GM20431 (cell line): ENCODE results near the gene LIN28B.
"Not testable (repeated sequence)": the region's sequence is repeated elsewhere in the genome, so short reads cannot be mapped to it uniquely, and the experiment has no call there.

Experiments
- in situ Hi-C: fragments of 300-500 bp; cut with MseI, MboI; formaldehyde crosslinking; loops from one replicate; pipeline ENCODE4 v1.15.0; 2020; ENCODE audit warnings: low sequenced_read_pairs; ENCODE audit not compliant: unreplicated experiment

The LIN28B gene

GRCh38 chr6:105057160-105057559, 100.3 kb downstream of the LIN28B start:
- in situ Hi-C loops = loop anchor here (25.0 kb wide), 1 partner anchor 270 kb away; no protein-coding TSS in a partner anchor

DNA sequence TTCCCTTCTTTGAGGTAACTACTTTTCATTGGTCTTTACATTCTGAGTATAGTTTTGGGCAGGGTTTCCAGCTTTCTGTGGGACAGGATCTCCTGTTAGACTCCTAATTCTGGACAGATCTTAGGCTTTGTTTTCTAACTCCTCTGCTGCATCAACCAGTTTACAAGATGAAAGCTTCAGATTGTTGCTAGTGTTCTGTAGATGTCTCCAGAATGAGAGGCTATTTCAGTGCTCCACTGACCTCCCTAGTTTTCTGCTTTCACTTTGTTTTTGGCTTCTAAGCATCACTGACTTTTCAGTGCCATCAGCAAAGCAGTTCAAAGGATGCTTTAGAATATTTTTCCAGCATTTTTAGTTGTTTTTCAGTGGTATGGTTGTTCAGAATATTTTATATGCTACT, 101.4 kb downstream of the LIN28B start:
- in situ Hi-C loops = loop anchor here (25.0 kb wide), 1 partner anchor 271 kb away; no protein-coding TSS in a partner anchor

DNA sequence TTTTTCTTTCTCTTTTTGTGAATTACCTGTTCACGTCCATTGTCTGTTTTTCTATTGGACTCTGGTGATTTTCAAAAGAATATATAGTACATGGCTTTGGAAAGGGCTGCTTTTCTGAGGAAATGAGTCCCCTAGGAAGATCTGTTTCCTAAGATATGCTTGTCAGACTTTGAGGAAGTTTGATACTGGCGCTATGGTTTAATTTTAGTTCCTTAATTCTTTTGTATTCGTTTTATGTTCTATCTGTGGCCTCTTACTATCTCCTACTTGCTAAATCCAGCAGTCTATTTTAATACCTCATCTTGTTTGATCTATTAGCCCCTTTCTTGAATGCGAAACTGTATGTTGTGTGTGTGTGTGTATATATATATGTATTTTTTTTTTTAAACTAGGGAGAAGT, 101.9 kb downstream of the LIN28B start:
- in situ Hi-C loops = loop anchor here (25.0 kb wide), 1 partner anchor 272 kb away; no protein-coding TSS in a partner anchor

DNA sequence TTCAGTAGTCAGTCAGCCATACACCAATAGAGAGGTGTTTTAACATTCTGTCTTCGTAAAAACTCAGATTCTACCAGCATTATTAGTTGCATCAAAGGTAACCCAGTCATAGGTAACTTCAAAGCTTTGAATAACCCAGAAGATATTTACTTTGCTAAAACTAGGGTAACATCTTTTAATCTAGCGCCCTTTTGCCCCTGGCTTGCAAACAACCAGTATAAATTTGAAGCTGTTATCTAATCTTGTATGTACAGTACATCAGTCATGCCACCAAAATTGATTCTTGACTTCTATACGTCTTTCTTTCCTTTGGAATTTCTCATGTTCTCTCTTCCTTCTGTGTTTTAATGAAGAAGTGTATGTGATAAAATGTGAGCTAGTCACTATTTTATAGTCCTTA, 109.3 kb downstream of the LIN28B start:
- in situ Hi-C loops = loop anchor here (25.0 kb wide), 1 partner anchor 279 kb away; no protein-coding TSS in a partner anchor

GRCh38 chr6:105066836-105067235, 109.9 kb downstream of the LIN28B start:
- in situ Hi-C loops = loop anchor here (25.0 kb wide), 1 partner anchor 280 kb away; no protein-coding TSS in a partner anchor

DNA sequence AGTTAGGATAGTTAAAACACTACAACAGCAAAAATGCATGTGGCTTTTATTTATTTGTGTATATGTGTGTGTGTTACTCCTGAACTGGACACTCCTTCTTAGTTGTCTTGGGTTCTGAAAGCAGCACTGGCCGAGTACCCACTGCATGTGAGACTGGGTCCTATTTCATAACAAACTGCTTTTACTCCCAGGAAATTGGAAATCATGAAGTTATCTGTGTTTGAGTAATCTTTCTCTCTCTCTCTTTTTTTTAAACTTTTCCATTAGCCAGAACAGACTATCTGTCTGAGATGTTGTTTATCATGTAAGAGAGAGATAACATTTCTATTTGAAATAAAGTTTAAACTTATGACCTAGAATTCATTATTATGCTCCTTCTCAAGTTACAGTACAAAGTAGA, 110.4 kb downstream of the LIN28B start:
- in situ Hi-C loops = loop anchor here (25.0 kb wide), 1 partner anchor 280 kb away; no protein-coding TSS in a partner anchor

- in situ Hi-C loops = loop anchor here (25.0 kb wide), 1 partner anchor 281 kb away; no protein-coding TSS in a partner anchor
These were observed 111.5 kb downstream of the LIN28B start for GRCh38 chr6:105068407-105068806.

- in situ Hi-C loops = loop anchor here (25.0 kb wide), 1 partner anchor 283 kb away; no protein-coding TSS in a partner anchor
These were observed 113.0 kb downstream of the LIN28B start for GRCh38 chr6:105069821-105070445.

- in situ Hi-C loops = loop anchor here (25.0 kb wide), 1 partner anchor 285 kb away; no protein-coding TSS in a partner anchor
These were observed 115.9 kb downstream of the LIN28B start for GRCh38 chr6:105072798-105073199.

DNA sequence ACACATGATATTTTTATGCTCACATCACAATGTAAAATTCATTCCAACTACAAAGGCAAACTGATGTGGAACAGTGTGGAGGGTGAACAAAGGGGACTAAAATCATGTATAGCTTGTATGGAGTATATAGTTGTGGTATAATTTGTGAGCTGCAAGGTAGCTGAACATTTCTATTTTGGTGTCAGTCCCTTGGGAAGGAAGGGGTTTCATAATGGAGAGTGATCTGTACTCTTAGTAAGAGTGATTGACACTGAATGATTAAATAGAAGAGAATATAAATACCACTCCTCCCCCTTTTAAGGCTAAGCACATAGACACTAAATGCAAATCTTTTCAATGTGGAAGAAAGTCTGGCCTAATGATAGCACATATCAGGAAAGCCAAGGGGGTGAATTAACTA, 118.3 kb downstream of the LIN28B start:
- in situ Hi-C loops = no loop called here

- in situ Hi-C loops = not testable (repeated sequence)
These were observed 119.5 kb downstream of the LIN28B start for GRCh38 chr6:105076418-105076817.

- in situ Hi-C loops = no loop called here
These were observed 120.9 kb downstream of the LIN28B start for GRCh38 chr6:105077596-105078385.

DNA sequence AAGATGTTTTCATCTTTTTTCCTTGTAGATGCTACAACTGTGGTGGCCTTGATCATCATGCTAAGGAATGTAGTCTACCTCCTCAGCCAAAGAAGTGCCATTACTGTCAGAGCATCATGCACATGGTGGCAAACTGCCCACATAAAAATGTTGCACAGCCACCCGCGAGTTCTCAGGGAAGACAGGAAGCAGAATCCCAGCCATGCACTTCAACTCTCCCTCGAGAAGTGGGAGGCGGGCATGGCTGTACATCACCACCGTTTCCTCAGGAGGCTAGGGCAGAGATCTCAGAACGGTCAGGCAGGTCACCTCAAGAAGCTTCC, 121.4 kb downstream of the LIN28B start:
- in situ Hi-C loops = no loop called here

DNA sequence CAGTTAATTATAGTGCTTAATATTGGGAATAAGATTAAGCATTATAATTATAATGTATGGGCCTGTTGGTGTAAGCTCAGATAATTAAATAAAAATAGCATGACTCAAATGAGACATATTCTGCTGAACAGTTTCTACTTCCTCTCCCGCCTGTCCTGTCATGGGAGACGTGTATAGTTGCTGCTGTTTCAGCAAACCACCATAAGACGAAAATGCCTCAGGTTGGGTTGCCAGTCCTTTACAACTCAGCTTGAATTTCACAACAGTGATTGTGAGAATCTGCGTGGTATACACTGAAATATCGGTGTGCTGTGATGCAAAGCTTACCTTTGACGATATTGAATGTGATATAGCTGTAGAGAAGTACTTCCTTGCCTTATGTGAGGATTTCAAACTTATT, 123.4 kb downstream of the LIN28B start:
- in situ Hi-C loops = no loop called here

GRCh38 chr6:105081662-105082061, 124.8 kb downstream of the LIN28B start:
- in situ Hi-C loops = not testable (repeated sequence)

DNA sequence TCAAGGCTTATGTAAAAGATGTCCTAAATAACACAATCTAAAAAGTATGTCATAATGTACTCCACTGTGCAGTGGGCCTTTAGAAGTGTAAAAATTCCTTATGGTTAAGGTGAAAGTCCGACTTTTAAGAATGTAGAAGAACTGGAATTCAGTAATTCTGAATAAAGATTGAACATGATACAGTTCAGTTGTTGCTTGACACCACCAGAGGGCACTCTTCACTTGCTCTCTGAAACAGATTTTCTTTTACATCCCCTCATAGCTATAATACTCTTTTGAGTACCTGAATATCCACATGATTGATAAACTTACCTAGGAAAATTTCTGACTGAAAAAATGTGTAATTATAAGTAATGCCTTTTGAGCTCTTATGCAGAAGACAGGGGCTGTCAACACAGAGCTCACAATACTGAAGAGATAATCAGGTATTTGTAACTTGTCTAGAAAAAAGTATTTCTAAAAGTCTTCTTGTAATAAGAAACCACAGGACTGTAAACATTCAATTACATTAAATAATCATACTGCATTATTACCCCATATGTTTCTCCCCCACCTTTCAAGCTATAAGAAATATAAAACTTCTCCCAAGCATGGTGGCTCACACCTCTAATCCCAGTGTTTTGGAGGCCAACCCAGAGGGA, 130.8 kb downstream of the LIN28B start:
- in situ Hi-C loops = no loop called here

GRCh38 chr6:105091140-105091829, 134.4 kb downstream of the LIN28B start:
- in situ Hi-C loops = loop anchor here (10.0 kb wide), 1 partner anchor 324 kb away; no protein-coding TSS in a partner anchor

- in situ Hi-C loops = loop anchor here (10.0 kb wide), 1 partner anchor 321 kb away; no protein-coding TSS in a partner anchor
These were observed 137.3 kb downstream of the LIN28B start for GRCh38 chr6:105094133-105094640.

- in situ Hi-C loops = loop anchor here (10.0 kb wide), 1 partner anchor 320 kb away; no protein-coding TSS in a partner anchor
These were observed 138.2 kb downstream of the LIN28B start for GRCh38 chr6:105095139-105095538.

- in situ Hi-C loops = loop anchor here (10.0 kb wide), 1 partner anchor 318 kb away; no protein-coding TSS in a partner anchor
These were observed 140.4 kb downstream of the LIN28B start for GRCh38 chr6:105097288-105097687.
